Measurements from ENCODE around the gene NR2F6.
"Not testable (repeated sequence)": the region's sequence is repeated elsewhere in the genome, so short reads cannot be mapped to it uniquely, and the experiment has no call there.

The NR2F6 gene

DNA sequence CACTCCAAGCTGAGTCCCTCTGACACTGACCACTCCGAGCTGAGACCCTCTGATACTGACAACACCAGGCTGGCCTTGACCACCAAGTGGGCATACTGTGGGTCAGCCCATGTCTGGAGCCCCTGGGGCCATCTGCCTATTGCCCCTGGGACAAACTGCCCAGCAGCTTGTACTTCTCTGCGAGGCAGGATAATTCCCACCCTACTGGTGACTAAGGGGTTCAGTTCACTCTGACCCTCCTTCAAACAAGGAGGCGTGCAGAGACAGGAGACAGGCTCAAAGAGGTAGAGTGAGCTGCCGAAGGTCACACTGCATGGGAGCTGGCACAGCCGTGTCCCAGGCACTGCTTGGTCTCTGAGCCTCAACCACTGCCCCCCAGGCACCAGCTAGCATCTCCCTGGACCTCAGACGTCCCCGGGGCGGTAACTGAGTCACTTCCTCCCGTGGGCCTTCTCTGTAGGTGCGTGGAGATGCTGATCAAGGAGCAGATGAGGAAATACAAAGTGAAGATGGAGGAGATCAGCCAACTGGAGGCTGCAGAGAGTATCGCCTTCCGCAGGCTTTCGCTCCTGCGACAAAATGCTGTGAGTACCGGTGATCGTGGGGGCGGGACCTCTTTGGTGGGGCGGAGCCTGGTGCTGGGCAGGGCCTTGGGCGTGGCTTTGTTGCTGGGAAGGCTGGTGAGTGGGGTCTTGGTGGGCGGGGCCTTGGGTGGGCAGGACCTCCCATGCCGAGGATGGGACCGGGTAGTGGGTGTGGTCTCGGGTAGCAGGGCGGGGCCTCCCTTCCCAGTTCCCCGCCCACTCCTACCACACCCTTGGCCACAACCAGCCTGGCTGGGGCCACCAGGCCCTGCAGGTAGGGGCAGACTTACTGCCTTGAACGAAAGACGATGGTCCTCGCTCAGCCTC, 36.3 kb downstream of the NR2F6 start:
- peak; percentile 41 for DNase-seq

DNA sequence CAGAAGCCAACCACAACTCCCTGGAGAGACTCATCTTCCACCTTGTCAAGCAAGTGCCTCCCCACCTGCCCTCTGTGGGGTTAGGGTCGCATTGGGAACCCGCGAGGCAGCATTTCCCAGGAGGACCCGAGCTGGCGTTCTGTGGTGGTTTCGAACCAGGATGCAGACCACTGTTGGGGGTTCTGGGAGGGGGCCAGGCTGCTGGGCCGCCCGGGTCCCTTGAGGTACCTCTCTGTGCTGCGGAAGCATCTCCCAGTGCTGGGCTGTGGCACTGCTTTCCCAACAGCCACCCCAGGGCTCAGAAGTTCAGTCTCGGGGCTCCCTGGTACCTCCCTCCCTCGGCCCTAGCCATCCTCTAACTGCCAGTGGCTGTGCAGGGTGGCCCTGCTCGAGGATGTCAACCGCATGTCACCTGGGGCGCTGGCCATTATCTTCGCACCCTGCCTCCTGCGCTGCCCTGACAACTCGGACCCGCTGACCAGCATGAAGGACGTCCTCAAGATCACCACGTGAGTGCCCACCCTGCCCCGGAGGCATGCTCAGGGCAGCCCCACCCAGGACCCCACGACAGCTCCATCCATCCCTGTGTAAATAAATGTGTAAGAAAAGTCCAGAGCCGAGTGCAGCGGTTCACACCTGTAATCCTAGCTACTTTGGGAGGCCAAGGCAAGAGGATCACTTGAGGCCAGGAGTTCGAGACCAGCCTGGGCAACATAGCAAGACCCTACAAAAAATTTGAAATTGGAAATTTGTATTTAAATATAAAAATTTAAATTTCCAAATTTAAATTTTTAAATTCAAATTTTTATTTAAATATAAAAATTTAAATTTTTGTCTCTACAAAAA, 38.8 kb downstream of the NR2F6 start:
- no peak for DNase-seq

DNA sequence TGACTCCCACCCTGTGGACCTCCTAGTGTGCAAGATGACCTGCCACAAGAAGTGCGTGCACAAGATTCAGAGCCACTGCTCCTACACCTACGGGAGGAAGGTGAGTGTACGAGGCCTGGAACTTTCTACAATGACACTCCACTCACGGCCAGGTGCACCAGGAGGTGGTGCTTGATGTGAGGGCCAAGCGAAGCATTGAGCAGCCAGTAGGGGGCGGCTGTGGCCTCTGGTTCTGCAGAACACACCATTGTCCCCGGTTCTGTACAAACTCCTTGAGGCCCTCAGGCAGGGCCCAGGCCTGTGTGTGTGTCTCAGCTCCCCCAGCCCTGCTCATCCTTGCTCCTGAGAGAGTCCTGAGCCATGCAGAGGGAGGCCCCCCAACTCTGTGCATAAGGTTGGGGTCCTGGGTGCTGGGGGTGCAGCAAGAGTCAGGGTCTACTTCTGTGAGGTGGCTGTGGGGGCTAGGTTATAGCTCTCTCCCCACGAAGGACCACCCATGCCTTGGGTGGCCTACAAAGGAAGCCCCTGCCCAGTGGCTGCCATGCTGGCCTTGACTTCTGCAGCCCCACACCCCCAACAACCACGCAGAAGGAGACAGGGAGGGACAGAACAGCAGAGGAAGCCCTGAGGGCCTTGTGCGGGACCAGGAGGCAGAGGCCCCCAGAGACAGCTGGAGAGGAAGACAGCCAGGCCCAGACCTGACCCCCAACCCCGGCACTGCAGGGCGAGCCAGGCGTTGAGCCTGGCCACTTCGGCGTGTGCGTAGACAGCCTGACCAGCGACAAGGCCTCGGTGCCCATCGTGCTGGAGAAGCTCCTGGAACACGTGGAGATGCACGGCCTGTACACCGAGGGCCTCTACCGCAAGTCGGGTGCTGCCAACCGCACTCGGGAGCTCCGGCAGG, 40.2 kb downstream of the NR2F6 start:
- peak; percentile 71 for DNase-seq

DNA sequence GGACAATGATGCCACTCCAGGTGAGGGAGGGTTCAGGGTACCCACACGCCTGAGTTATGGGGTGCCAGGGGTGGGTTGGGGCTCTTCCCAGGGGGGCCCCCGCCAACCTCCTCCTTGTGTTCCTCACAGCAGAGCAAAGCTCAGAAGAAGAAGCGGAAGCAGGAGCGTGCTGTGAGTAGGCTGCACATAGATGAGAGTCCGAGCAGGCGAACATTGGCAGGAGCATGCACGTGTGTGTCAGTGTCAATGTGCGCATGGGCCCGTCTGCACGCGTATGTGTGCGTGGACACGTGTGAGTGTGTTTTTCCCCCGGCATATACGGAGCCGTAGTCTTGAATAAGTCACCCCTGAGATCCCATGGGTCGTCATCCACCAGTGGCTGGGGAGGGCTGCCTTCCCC, 43.0 kb downstream of the NR2F6 start:
- no peak for DNase-seq

DNA sequence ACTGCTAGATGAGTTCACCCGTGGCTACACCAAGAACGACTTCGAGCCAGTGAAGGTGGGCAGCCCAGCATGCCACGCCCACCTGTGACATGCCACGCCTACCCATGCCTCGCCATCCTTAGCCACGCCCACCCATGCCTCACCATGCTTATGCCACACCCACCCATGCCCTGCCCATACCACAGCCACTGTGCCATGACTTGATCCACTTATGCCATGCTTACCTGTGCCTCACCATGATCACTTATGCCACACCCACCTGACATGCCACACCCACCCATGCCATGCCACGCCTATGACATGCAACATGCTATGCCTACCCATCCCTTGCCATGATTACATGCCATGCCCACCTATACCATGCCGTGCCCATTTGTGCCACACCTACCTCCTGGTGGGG, 43.5 kb downstream of the NR2F6 start:
- peak; percentile 36 for DNase-seq

DNA sequence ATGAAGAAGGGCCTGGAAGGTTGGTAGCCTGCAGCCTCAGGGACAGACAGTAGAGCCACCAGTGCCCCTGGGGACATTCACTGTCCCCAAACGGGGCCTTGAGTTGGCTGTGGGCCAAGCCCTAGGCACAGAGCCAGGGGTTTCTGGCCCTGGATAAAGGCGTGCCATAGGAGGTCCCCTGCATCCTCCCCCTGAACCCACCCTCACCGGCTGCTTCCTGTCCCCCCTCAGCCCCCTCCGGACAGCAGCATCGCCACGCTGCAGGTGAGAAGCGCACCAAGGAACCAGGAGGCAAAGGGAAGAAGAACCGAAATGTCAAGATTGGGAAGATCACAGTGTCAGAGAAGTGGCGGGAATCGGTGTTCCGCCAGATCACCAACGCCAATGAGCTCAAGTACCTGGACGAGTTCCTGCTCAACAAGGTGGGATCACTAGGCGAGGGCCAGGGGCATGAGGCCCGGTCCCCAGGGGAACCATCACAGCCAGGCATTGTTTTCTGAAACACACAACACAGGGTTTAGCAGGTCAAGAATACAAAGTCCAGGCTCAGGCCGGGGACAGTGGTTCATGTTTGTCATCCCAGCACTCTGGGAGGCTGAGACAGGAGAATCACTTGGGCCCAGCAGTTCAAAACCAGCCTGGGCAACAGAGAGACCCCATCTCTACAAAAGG, 45.2 kb downstream of the NR2F6 start:
- DNase-seq: no peak

DNA sequence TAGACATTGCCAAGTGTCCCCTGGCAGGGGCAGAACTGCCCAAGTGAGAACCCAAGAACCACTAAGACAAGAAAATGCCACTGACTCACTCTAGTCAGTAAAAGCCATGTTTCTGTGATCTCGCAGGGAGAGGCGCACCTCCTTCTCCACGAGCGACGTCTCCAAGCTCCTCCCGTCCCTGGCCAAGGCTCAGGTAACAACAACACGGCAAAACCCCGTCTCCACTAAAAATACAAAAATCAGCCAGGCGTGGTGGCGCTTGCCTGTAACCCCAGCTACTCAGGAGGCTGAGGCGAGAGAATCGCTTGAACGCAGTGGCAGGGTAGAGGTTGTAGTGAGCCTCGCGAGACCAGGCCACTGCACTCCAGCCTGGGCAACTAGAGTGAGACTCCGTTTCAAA, 48.1 kb downstream of the NR2F6 start:
- DNase-seq: no peak

DNA sequence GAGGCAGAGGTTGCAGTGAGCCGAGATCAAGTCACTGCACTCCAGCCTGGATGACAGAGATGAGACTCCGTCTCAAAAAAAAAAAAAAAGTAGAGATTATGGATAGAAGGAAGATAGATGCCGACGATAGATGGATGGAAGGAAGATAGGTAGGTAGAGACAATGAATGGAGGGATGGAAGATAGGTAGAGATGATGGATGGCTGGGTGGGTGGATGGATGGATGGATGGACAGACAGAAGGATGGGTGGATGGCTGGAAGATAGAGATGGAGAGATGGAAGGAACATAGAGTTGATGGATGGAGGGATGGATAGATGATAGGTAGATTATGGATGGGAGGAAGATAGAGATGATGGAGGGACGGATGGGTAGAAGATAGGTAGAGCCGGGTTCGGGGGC, 49.1 kb downstream of the NR2F6 start:
- DNase-seq: no peak

DNA sequence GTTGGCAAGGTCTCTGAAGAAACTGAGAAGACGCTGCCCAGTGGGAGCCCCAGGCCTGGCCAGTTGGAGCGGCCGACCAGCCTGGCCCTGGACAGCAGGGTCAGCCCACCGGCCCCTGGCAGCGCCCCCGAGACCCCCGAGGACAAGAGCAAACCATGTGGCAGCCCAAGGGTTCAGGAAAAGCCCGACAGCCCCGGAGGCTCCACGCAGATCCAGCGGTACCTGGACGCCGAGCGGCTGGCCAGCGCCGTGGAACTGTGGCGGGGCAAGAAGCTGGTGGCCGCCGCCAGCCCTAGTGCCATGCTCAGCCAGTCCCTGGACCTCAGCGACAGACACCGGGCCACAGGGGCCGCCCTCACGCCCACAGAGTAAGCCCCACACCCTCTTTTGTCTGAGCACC, 50.6 kb downstream of the NR2F6 start:
- DNase-seq: no peak

DNA sequence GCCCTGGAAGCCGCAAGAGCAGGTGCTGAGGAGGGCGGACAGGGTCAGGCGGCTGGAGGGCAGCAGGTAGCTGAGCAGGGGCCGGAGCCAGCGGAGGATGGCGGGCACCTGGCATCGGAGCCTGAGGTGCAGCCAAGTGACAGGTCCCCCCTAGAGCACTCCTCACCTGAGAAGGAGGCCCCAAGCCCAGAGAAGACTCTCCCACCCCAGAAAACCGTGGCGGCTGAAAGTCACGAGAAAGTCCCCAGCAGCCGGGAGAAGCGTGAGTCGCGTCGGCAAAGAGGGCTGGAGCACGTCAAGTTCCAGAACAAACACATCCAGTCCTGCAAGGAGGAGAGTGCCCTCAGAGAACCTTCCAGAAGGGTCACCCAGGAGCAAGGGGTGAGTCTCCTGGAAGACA, 51.1 kb downstream of the NR2F6 start:
- no peak for DNase-seq

DNA sequence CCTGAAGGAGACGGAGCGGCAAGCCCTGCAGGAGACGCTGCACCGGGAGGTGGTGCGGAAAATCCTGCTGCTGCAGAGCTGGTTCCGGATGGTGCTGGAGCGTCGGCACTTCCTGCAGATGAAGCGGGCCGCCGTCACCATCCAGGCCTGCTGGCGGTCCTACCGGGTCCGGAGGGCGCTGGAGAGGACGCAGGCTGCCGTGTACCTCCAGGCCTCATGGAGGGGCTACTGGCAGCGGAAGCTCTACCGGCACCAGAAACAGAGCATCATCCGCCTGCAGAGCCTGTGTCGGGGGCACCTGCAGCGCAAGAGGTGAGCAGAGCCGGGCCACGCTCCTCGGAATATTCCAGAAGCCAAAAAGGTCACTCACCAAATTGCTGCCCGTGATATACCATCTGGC, 53.0 kb downstream of the NR2F6 start:
- DNase-seq: no peak

DNA sequence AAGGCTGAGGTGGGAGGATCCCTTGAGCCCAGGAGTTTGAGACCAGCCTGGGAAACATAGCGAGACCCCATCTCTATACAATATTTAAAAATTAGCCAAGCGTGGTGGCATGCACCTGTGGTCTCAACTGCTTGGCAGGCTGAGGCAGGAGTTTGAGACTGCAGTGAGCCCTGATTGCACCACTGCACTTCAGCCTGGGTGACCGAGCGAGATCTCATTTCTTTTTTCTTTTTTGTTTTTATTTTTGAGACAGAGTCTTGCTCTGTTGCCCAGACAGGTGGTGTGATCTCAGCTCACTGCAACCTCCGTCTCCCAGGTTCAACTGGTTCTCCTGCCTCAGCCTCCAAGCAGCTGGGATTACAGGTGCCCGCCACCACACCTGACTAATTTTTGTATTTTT, 54.0 kb downstream of the NR2F6 start:
- DNase-seq: not testable (repeated sequence)

DNA sequence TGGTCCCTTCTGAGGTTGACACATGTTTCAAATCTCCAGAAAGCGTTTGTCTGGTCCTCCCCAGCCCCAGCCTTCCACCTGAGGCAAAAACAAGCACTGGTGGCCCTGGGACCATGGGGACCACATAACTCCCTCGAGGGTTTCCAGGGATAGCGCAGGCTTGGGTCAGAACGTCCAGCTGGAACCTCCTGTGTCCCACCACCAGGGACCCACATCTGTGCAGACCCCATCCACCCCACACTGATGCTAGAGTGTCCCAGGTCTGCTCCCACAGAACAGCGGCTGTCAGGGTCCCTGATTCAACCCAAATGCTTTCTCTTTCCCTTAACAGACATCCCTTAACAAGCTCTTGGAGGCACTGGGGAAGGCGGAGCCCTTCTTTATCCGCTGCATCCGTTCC, 60.1 kb downstream of the NR2F6 start:
- DNase-seq: no peak

DNA sequence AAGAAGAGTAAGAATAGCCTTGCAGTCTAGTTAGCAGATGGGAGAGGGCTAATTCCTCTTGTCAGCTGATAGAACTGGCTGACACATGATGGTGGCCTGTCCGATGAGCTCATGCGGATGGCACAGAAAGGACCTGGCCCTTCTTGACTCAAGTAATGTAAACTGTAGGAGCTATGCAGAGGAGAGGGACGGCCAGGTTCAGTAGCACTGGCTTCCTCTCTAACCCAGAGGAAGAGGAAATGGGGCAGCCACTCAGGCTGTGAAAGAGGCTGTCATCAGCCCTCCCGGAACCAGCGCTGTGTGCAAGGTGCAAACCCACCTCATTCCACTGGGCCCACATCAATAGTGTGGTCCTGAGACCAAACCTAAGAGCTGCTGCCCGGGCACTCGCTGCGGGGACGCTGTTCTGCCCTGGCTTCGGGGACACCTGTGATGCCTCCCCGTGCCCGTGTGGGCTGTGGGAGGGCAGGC, 61.3 kb downstream of the NR2F6 start:
- peak; percentile 34 for DNase-seq

DNA sequence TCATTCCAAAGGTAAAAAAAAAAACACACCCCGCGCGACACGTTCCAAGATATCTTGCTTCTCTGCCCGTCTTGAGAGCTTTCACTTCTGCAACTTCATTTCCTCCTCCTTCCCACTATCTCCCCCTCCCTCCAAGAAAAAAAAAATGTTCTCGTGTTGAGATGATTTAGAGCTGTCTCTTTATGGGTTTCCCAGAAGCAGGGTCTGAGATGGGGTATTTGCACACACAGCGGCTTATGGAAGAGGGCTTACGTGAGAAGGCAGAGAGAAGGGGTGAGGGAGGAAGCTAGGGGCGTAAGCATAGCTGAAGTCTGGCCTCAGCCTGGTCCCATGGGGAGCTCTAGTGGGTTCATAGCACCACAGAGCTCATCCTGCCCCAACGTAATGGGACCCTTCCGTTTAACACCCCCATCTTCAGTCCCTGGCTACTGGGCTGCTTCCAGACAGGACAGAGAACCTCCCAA, 61.8 kb downstream of the NR2F6 start:
- DNase-seq: no peak

DNA sequence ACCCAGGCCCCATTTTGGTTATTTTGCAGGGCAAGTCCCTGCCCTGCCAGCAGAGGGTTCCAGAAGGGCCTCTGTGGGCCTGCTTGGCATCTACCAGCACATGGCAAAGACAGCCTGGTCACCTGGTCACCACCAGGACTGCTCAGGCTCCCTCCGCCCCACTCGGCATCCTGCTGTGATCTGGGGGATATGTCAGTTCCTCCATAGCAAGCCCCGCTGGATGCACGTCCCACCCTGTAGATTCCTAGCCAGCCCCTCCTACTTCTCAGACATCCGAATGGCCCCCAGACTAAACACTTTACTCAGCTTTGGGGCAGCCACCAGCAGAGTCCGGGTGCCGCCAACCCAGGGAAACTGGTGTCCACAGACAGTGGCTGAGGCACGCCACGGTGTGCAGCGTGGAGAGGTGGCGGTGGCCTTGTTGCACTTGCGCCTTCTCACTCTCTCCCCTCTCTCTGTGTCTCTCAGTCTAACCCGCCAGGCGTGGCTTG, 62.4 kb downstream of the NR2F6 start:
- DNase-seq: peak; percentile 27

All from activated naive CD4-positive, alpha-beta T cell treated with anti-CD3 and anti-CD28 coated beads, Interleukin-2, amount 50 U/mL, for 16 hours (primary cell).